Bronchial epithelial cell (primary cell): ENCODE data around the gene LTO1. TPM values are rescaled to one million over a fixed set of nuclear protein-coding genes. Genes with fewer than 3 reads are reported as not detected.

ENCODE experiments used
- DNase-seq: peaks from one replicate; pipeline ENCODE4 v3.0.0-alpha.2; 2010; ENCODE audit warnings: low read depth
- FAIRE-seq: peaks from 2 replicates; lab custom pipeline; 2011; peaks lifted over from hg19 to GRCh38; lab: Jason Lieb, UNC
- H3K27me3 ChIP-seq: 2 replicates; pipeline ENCODE4 v1.5.1; 2011; ENCODE audit warnings: low read length; ENCODE audit not compliant: control insufficient read depth, insufficient read depth
- H3K36me3 ChIP-seq: 2 replicates; pipeline ENCODE4 v1.5.1; 2011; ENCODE audit warnings: low read length; ENCODE audit not compliant: control insufficient read depth, insufficient read depth
- H3K4me3 ChIP-seq: 2 replicates; pipeline ENCODE4 v1.5.1; 2011; ENCODE audit warnings: mild to moderate bottlenecking, low read depth, low read length, control low read depth
- CTCF ChIP-seq: IDR thresholded peaks from 2 replicates; pipeline ENCODE4 v1.5.1; 2011; ENCODE audit warnings: mild to moderate bottlenecking, moderate library complexity, low read length, control low read depth, inconsistent platforms; ENCODE audit not compliant: insufficient read depth, severe bottlenecking
- total RNA-seq: library from RNA; depleted of rRNA; stranded (reverse); fragments of >200 nt; gene quantifications from 2 replicates; pipeline ENCODE4 v1.2.1, GENCODE V29; 2014

Gene LTO1
- total RNA-seq, 1 donor from 2014 or later = 18.2 TPM

DNA sequence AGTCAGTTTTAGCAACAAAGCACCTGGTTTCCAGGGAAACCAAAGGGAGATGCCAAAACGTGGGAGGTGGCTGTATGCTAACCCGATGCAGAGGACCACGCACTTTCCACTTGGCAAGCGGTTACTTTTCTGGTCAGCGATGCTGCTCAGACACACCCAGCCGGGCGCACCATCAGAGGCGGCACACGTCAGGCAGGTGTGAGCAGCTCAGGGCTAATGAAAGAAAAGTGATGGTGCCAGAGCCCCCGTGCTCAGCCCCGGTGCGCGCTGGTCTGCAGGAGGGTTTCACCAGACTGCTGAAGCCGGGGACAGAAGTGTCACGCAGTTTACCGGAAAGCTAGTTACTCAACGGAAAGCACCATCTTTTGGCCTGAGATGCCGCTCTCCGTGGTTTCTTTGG is 5.7 kb downstream of the LTO1 start:
- Histone ChIP-seq H3K36me3 (peaks cover 21% of the 10 kb centered on the region), H3K4me3 (no peak overlapping the region), H3K27me3 (no peaks in the 10 kb centered on the region)
- DNase-seq = no peak
- no peak for TF ChIP-seq CTCF
- FAIRE-seq = no peak

DNA sequence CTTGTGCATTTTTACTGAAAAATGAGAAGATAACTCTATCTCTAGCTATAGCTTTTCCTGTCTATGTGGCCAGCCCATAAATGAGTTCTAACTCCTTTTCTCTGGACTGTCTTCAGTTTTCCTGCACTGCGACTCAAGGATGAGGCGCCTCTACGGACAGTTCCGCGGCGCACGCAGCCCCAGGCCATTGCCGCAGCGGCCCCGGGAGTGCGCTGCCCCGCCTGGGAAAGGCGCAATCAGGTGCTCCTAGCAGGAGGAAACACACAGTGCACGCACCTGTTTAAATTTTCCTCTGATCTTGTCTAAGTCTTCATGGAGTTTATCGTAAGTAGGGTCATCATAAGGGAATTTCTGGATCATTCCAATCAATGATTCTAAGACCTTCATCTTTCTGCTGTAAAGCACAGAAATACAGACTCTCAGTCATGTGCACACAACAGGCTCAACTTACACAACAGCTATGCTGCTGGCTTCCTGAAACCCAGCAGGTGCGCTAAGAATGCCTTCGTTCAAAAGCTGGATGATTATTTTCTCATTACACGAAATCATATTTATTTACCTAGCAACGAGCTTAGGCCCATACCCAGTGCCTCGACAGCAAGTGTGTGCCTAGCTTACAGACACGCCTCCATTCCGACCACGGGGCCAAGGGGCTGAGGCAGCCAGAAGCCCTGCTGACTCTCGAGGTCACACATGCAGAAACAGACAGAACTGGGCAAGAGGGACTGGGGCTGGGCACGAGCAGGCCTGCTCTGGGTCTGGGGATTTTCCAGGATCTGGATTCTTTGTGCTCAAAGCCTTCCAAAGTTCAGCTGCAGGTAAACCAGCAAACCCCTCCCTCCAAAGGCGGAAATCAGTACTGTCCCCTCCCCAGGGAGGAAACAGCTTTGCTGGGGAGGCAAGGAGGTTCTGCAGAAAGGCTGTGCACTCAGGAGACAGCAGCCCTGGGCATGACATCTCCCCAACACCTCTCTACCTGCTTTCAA is 7.2 kb downstream of the LTO1 start:
- H3K36me3 ChIP-seq = peaks cover 22% of the 10 kb centered on the region
- FAIRE-seq (no peak), DNase-seq (peak; percentile 29)
- no peak for TF ChIP-seq CTCF
- H3K27me3 ChIP-seq = no peaks in the 10 kb centered on the region
- H3K4me3 ChIP-seq = no peak overlapping the region

- DNase-seq (no peak), FAIRE-seq (peak; percentile 23)
- TF ChIP-seq CTCF = no peak
- no peak overlapping the region for H3K4me3 ChIP-seq
- no peaks in the 10 kb centered on the region for H3K27me3 ChIP-seq
- H3K36me3 ChIP-seq = peaks cover 21% of the 10 kb centered on the region
These were observed 8.2 kb downstream of the LTO1 start for GRCh38 chr11:69666752-69667536.

- H3K4me3 ChIP-seq = no peak overlapping the region
- DNase-seq (no peak), FAIRE-seq (no peak)
- no peak for TF ChIP-seq CTCF
- no peaks in the 10 kb centered on the region for H3K27me3 ChIP-seq
- H3K36me3 ChIP-seq = peaks cover 21% of the 10 kb centered on the region
These were observed 8.9 kb downstream of the LTO1 start for GRCh38 chr11:69666261-69666660.

- no peak overlapping the region for H3K4me3 ChIP-seq
- FAIRE-seq (no peak), DNase-seq (no peak)
- peaks cover 21% of the 10 kb centered on the region for H3K36me3 ChIP-seq
- TF ChIP-seq CTCF = no peak
- H3K27me3 ChIP-seq = no peaks in the 10 kb centered on the region
These were observed 9.5 kb downstream of the LTO1 start for GRCh38 chr11:69665669-69666068.
